ENCODE measurements around the gene ZNF326. TPM values are rescaled to one million over a fixed set of nuclear protein-coding genes. Genes with fewer than 3 reads are reported as not detected.
A peak's percentile ranks its signal among the peaks of the same experiment; 100 is the strongest.

ZNF326 gene
- total and polyA plus RNA-seq, 10 of the 15 experiments (the other 5 are each of a cell fraction or from before 2014, with no cell fraction given) = 7.1 to 29.4 (median 21.9) TPM

GRCh38 chr1:90007979-90008404 lies 13.1 kb downstream of the ZNF326 start:
- in situ Hi-C loops (cut with MboI) (no loop called here), intact Hi-C loops (cut with micrococcal nuclease; ENCODE audit: unreplicated experiment) (no loop called here)
- Histone ChIP-seq H3K4me1 (ENCODE audit: control insufficient read depth, insufficient read depth, low read length) (no peaks in the 10 kb centered on the region), H3K4me3 (0 out of 2 replicates have a peak overlapping the region, but pooled peaks have one; percentile 5), H3K36me3 (ENCODE audit: control insufficient read depth in 2 of 2, insufficient read depth in 2 of 2, low read length in 1 of 2) (peaks cover 2 to 16% of the 10 kb centered on the region in 2 experiments), H3K27me3 (replicated peaks in 1 of 2; ENCODE audit: control insufficient read depth in 2 of 2, insufficient read depth in 2 of 2, low read length in 1 of 2) (no peaks in the 10 kb centered on the region), H4K20me1 (ENCODE audit: control insufficient read depth, insufficient read depth) (no peaks in the 10 kb centered on the region), H2AFZ (ENCODE audit: control insufficient read depth, low read depth, low read length) (no peak overlapping the region), H3K9me3 (replicated peaks; ENCODE audit: control insufficient read depth, insufficient read depth, low read length) (no peaks in the 10 kb centered on the region), H3K9ac (ENCODE audit: control insufficient read depth, insufficient read depth, low read length) (no peak overlapping the region), H3K27ac (ENCODE audit: control insufficient read depth, insufficient read depth) (no peak overlapping the region), H3K4me2 (ENCODE audit: control insufficient read depth, insufficient read depth) (no peak overlapping the region), H3K79me2 (ENCODE audit: control insufficient read depth, insufficient read depth, low read length) (peaks cover 3% of the 10 kb centered on the region)
- POLR2A ChIA-PET = no interaction called here
- SMC1A ChIA-PET (ENCODE audit: uncharacterized antibody, unreplicated experiment) = interaction anchor here (1.2 to 1.3 kb wide), 2 partner anchors 9 to 12 kb away, joined by 3 to 4 read pairs; no protein-coding TSS in a partner anchor
- 95% methylated on average over 2 of the region's 2 CpGs for WGBS (ENCODE audit: insufficient coverage, insufficient replicate concordance, low lambda C conversion rate, missing lambda C conversion rate)
- RAD21 ChIA-PET (ENCODE audit: unreplicated experiment) = no interaction called here
- peak; percentile 89 for FAIRE-seq
- no peak for DNase-seq (ENCODE audit: low read depth, low spot score)
- TF ChIP-seq SMAD1 (IDR thresholded peaks at IDR 0.05; ENCODE audit: low read depth, partially characterized antibody) (no peak), IKZF2 (IDR thresholded peaks at IDR 0.05) (no peak), FOXM1 (IDR thresholded peaks at IDR 0.05; ENCODE audit: low read depth, low read length) (no peak), CREB1 (IDR thresholded peaks at IDR 0.05; ENCODE audit: low read depth) (no peak), STAT1 (conservative IDR thresholded peaks at IDR 0.05) (no peak), NR2C1 (IDR thresholded peaks at IDR 0.05) (no peak), RBBP5 (conservative IDR thresholded peaks at IDR 0.05) (no peak)
- no TSS peak for BruUV-seq (replicated peaks)
- CTCF ChIA-PET = interaction anchor here (1.1 to 1.5 kb wide), 3 partner anchors 12 to 228 kb away, joined by 3 to 4 read pairs (median 4); no protein-coding TSS in a partner anchor
- no peak for ATAC-seq

- no peaks in the 10 kb centered on the region for H3K27me3 ChIP-seq (replicated peaks in 1 of 2; ENCODE audit: control insufficient read depth in 2 of 2, insufficient read depth in 2 of 2, low read length in 1 of 2)
- no peak overlapping the region for H2AFZ ChIP-seq (ENCODE audit: control insufficient read depth, low read depth, low read length)
- DNase-seq (ENCODE audit: low read depth, low spot score) (no peak), ATAC-seq (no peak), FAIRE-seq (no peak)
- TF ChIP-seq BHLHE40 (IDR thresholded peaks at IDR 0.05; ENCODE audit: borderline replicate concordance in 1 of 2, low read depth in 2 of 2, low read length in 1 of 2) (no peak), PAX5 (IDR thresholded peaks at IDR 0.05; ENCODE audit: borderline replicate concordance, low read depth, low read length) (no peak), MEF2A (IDR thresholded peaks at IDR 0.05; ENCODE audit: insufficient read depth, low read depth, low read length) (no peak), TCF3 (IDR thresholded peaks at IDR 0.05; ENCODE audit: borderline replicate concordance, insufficient read depth, low read depth, low read length) (no peak), ATF7 (IDR thresholded peaks at IDR 0.05; ENCODE audit: low read depth) (no peak)
- 97% methylated on average over 2 of the region's 2 CpGs for WGBS (ENCODE audit: insufficient coverage, insufficient replicate concordance, low lambda C conversion rate, missing lambda C conversion rate)
- RAD21 ChIA-PET (ENCODE audit: unreplicated experiment) = no interaction called here
- no peak overlapping the region for H3K9ac ChIP-seq (ENCODE audit: control insufficient read depth, insufficient read depth, low read length)
- POLR2A ChIA-PET = no interaction called here
- SMC1A ChIA-PET (ENCODE audit: uncharacterized antibody, unreplicated experiment) = no interaction called here
- in situ Hi-C loops (cut with MboI) = no loop called here
- H3K4me1 ChIP-seq (ENCODE audit: control insufficient read depth, insufficient read depth, low read length) = no peaks in the 10 kb centered on the region
- BruUV-seq (replicated peaks) = no TSS peak
- H3K79me2 ChIP-seq (ENCODE audit: control insufficient read depth, insufficient read depth, low read length) = no peaks in the 10 kb centered on the region; the same call in 1 of the 2 replicates
- H3K36me3 ChIP-seq (ENCODE audit: control insufficient read depth in 2 of 2, insufficient read depth in 2 of 2, low read length in 1 of 2) = peaks cover 2 to 12% of the 10 kb centered on the region in 2 experiments
- H4K20me1 ChIP-seq (ENCODE audit: control insufficient read depth, insufficient read depth) = no peaks in the 10 kb centered on the region
- no peak overlapping the region for H3K4me3 ChIP-seq
- CTCF ChIA-PET = no interaction called here
- no peaks in the 10 kb centered on the region for H3K9me3 ChIP-seq (replicated peaks; ENCODE audit: control insufficient read depth, insufficient read depth, low read length)
- intact Hi-C loops (cut with micrococcal nuclease; ENCODE audit: unreplicated experiment) = no loop called here
- H3K4me2 ChIP-seq (ENCODE audit: control insufficient read depth, insufficient read depth) = no peak overlapping the region
- H3K27ac ChIP-seq (ENCODE audit: control insufficient read depth, insufficient read depth) = no peak overlapping the region
Observed at GRCh38 chr1:90012300-90012699, 17.4 kb downstream of the ZNF326 start.
